Measurements from ENCODE around the gene PDYN. TPM values are rescaled to one million over a fixed set of nuclear protein-coding genes. Genes with fewer than 3 reads are reported as not detected.

The PDYN gene
- total RNA-seq, 1 donor from 2014 or later: 0.19 TPM

DNA sequence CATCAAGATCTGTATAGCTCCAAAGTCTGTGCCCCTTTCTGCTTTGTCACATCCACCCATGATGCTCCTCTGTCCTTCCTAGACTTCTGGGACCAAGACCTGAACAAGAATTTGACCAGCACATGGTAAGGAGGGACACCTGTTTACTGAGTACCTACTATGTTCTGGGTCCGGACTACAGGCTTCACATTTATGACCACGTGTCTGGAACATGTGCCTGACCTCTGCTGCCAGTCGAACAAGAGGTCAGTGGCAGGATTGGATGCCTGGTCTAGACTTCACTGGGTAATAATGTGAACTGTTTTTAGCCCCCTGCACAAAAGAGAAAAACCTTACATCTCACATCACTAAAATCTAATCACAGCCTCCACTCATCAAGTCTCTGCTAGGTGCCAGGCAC, 7.3 kb upstream of the PDYN start:
- Mint-ChIP-seq H3K9me3 (no peaks in the 10 kb centered on the region), H3K4me1 (ENCODE audit: unreplicated experiment) (no peaks in the 10 kb centered on the region), H3K27me3 (peaks cover 62% of the 10 kb centered on the region), H3K4me3 (no peak overlapping the region), H3K36me3 (no peaks in the 10 kb centered on the region), H3K27ac (no peak overlapping the region)
- TF ChIP-seq, protein P1, sequence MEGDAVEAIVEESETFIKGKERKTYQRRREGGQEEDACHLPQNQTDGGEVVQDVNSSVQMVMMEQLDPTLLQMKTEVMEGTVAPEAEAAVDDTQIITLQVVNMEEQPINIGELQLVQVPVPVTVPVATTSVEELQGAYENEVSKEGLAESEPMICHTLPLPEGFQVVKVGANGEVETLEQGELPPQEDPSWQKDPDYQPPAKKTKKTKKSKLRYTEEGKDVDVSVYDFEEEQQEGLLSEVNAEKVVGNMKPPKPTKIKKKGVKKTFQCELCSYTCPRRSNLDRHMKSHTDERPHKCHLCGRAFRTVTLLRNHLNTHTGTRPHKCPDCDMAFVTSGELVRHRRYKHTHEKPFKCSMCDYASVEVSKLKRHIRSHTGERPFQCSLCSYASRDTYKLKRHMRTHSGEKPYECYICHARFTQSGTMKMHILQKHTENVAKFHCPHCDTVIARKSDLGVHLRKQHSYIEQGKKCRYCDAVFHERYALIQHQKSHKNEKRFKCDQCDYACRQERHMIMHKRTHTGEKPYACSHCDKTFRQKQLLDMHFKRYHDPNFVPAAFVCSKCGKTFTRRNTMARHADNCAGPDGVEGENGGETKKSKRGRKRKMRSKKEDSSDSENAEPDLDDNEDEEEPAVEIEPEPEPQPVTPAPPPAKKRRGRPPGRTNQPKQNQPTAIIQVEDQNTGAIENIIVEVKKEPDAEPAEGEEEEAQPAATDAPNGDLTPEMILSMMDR (conservative IDR thresholded peaks at IDR 0.05): no peak
- DNase-seq (ENCODE audit: extremely low spot score, unreplicated experiment): peak; percentile 4

DNA sequence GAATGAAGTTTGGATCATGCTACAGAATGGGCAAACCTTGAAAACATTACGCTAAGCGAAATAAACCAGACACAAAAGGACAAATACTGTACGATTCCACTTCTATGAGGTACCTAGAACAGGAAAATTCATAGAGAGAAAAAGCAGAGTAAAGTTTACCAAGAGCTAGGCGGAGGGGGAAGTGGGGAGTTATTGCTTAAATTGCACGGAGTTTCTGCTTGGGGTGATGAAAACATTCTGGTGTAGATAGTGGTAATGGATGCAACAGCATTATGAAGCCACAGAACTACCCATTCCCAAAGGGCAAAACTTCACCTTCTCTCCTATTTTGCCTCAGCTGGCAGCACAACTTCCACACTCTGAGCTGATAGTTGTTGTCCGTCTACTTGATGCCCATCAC, 6.4 kb upstream of the PDYN start:
- Mint-ChIP-seq H3K9me3 (no peaks in the 10 kb centered on the region), H3K27me3 (peaks cover 64% of the 10 kb centered on the region), H3K4me1 (ENCODE audit: unreplicated experiment) (no peaks in the 10 kb centered on the region), H3K36me3 (no peaks in the 10 kb centered on the region), H3K4me3 (no peak overlapping the region), H3K27ac (no peak overlapping the region)
- peak; percentile 10 for DNase-seq (ENCODE audit: extremely low spot score, unreplicated experiment)
- TF ChIP-seq, protein P1 (conservative IDR thresholded peaks at IDR 0.05): no peak

DNA sequence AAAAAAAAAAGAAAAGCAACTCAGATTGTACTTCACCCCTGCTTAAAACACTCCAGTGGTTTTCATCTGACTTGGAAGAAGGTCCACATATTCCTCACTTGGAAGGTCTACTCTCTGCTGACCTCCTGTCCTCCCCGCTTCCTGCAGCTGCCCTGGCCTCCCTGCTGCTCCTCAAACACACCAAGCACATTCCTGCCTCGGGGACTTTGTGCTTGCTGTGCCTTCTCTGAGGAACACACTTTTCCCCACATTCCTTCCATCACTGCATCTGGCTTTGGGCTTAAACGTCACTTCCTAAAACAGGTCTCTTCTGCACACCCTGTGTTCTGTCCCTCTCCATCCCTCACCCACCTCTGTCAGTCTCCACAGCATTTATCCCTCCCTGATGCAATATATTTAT, 4.9 kb upstream of the PDYN start:
- no peaks in the 10 kb centered on the region for H3K4me1 Mint-ChIP-seq (ENCODE audit: unreplicated experiment)
- no peak overlapping the region for H3K4me3 Mint-ChIP-seq
- no peaks in the 10 kb centered on the region for H3K9me3 Mint-ChIP-seq
- H3K36me3 Mint-ChIP-seq: no peaks in the 10 kb centered on the region
- DNase-seq (ENCODE audit: extremely low spot score, unreplicated experiment): peak; percentile 32
- H3K27me3 Mint-ChIP-seq: peaks cover 79% of the 10 kb centered on the region
- TF ChIP-seq, protein P1 (conservative IDR thresholded peaks at IDR 0.05): no peak
- H3K27ac Mint-ChIP-seq: no peak overlapping the region

- DNase-seq (ENCODE audit: extremely low spot score, unreplicated experiment): peak; percentile 10
- peaks cover 85% of the 10 kb centered on the region for H3K27me3 Mint-ChIP-seq
- no peak overlapping the region for H3K27ac Mint-ChIP-seq
These were observed 4.3 kb upstream of the PDYN start for GRCh38 chr20:1998193-1998520.

GRCh38 chr20:1997483-1998192, 3.8 kb upstream of the PDYN start:
- TF ChIP-seq, protein P1 (conservative IDR thresholded peaks at IDR 0.05): no peak
- H3K4me3 Mint-ChIP-seq: no peak overlapping the region
- DNase-seq (ENCODE audit: extremely low spot score, unreplicated experiment): peak; percentile 49
- no peaks in the 10 kb centered on the region for H3K4me1 Mint-ChIP-seq (ENCODE audit: unreplicated experiment)
- H3K27me3 Mint-ChIP-seq: peaks cover 89% of the 10 kb centered on the region
- H3K27ac Mint-ChIP-seq: no peak overlapping the region
- H3K36me3 Mint-ChIP-seq: no peaks in the 10 kb centered on the region
- no peaks in the 10 kb centered on the region for H3K9me3 Mint-ChIP-seq

More at GRCh38 chr20:1998193-1998520, 4.3 kb upstream of the PDYN start:
- Mint-ChIP-seq H3K9me3 (no peaks in the 10 kb centered on the region), H3K36me3 (no peaks in the 10 kb centered on the region), H3K4me3 (no peak overlapping the region), H3K4me1 (ENCODE audit: unreplicated experiment) (no peaks in the 10 kb centered on the region)
- TF ChIP-seq, protein P1 (conservative IDR thresholded peaks at IDR 0.05): no peak
